ENCODE results near the gene NUP54.
A peak's percentile ranks its signal among the peaks of the same experiment; 100 is the strongest.

The NUP54 gene, protein sequence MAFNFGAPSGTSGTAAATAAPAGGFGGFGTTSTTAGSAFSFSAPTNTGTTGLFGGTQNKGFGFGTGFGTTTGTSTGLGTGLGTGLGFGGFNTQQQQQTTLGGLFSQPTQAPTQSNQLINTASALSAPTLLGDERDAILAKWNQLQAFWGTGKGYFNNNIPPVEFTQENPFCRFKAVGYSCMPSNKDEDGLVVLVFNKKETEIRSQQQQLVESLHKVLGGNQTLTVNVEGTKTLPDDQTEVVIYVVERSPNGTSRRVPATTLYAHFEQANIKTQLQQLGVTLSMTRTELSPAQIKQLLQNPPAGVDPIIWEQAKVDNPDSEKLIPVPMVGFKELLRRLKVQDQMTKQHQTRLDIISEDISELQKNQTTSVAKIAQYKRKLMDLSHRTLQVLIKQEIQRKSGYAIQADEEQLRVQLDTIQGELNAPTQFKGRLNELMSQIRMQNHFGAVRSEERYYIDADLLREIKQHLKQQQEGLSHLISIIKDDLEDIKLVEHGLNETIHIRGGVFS

DNA sequence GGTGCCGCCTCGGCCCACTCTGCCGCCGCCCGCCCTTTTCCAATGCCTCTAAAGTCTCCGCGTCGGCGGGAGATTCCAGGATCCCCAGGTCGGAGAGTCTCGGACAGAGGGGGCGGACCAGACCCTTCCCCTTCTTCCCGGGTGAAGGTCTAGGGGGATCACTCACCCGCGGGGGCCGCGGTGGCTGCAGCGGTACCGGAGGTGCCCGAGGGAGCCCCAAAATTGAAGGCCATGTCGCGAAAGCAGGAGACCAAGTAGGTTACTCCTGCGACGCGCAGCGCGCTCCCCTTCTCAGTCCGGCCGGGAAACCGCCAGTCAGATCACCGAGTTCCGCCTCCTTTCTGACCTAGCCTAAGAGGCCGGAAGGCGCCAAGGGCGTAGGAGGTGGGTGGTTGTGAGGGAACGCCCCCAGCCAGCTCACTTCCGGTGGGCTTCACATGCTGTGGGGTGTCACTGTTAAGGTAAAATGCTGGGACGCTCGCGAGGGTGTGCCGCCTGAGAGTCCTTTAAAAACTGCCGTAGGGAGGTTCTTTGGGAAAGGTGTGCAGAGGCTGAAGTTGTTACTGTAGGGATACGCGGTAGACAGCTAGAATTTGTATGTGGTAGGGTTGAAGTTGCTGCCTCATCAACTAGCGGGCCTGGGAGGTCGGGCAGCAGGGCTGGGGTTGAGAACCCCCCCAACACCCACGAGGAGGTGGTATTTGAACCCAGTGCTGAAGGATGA, at the start of gene NUP54:
Gene NUP54 (minus strand): TSS at position 256 of the 724 bp plus-strand sequence. CDS start 23 bp downstream, at position 233.
- DNase-seq (ENCODE audit: low read depth), result peak; percentile 87

DNA sequence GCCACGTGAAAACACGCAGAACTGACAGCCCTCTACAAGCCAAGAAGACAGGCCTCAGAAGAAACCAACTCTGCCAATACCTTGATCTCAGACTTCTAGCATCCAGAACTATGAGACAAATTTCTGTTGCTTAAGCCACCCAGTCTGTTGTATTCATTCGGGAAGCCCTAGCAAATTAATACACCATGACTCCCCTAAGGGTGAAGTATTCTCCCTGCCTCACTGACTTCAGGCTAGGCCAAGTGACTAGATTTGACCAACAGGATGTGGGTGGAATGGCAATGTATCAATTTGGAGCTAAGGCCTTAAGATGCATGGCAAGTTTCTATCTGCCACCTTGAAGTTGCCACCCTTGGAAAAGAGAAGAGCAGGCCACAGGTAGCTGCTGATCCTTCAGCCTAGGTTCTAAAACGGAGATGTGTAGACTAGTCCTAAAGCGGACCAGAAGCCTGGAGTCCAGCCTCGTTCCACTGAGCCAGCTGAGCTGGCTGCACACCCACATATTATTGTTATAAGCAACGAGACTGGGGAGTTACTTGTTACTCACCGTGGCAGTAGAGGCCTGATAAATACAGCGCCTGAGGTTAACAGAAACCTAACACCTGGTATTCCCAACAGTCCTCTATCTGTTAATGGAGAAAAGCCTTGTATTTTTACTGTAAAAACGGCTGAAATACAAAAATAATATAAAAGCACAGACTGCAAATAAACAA, 49.0 kb upstream of the NUP54 start:
- DNase-seq (ENCODE audit: low read depth), result no peak

DNA sequence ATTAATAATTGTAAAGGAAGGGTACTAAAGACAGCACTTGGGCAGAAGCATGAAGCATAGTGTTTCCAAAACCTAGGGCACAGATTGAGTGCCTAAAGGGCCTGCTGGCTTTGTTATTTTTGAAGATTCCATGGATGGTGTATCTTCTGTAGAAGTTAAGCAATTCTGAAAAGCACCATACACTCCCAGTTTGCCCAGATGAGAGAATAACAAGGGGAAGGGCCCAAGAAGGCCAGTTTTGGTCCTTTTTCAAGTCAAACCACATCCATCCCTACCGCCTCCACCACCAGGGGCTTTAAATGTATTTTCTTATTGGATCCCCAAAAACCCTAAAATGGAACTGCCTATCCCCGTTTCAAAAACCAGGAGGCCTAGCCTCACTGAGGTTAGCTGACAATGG, 48.2 kb upstream of the NUP54 start:
- DNase-seq (ENCODE audit: low read depth), result no peak

DNA sequence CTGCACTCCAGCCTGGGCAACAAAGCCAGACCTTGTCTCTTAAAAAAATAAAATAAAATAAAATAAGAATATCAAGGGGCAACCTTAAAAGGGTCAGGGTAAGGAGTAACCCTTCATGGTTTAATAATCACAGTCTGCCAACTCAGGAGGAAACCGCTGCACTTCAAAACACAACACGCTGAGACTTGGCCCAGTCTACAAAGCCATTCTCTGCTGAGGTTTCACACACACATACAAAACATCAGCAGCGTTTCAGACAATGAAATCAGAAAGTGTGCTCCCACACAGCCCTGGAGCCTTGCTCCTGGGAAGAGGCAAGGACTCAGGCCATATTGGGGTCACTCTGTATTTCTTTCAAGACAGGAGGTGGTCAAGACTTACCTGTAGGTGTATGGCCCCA, 47.1 kb upstream of the NUP54 start:
- no peak for DNase-seq (ENCODE audit: low read depth)

DNA sequence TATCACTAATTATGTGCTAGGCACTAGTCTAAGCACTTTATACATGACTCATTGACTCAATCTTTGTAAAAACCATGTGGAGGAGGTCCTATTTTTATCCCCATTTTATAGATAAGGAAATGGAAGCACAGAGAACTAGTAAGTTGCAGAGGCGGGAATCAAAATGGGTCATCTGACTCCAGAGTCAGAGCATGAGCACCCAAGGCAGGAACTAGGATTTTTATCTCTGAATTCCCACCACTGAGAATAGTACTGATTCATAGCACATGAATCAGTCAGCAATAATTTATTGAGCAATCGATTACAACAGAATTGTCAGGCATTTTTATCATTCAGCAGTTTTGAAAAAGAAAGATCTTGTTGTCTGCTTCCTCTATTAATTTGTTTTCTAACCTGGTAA, 46.1 kb upstream of the NUP54 start:
- no peak for DNase-seq (ENCODE audit: low read depth)

DNA sequence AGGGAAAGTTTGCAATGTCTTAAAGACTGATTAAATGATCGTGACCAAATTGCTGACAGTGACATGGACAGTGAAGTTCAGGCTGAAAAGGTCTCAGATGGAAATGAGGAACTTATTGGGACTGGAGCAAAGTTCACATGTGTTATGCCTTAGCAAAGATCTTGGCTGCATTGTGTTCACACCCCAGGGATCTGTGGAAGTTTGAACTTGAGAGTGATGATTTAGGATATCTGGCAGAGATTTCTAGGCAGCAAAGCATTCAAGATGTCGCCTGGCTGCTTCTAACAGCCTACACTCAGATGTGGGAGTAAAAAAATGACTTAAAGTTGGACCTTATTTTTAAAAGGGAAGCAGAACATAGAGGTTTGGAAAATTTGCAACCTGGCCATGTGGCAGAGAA, 44.0 kb upstream of the NUP54 start:
- DNase-seq (ENCODE audit: low read depth), result no peak

DNA sequence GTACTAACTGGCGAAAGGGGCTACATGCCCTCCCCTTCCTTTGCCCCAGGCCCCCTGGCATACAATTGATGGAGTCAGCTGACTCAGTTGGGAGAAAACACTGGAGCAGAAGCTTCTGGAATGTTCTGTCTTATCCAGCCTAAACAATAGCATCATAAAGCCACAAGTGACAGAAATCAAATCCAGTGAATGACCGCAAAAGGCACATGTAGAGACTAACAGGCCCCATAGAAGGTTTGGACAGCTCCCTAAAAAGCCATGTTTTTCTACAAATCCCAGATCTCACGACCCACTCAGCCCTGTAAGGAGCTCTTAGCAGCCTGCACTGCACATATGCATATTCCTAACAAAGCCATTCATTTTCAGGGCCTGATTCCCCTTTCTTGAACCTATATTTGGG, 40.4 kb upstream of the NUP54 start:
- no peak for DNase-seq (ENCODE audit: low read depth)

DNA sequence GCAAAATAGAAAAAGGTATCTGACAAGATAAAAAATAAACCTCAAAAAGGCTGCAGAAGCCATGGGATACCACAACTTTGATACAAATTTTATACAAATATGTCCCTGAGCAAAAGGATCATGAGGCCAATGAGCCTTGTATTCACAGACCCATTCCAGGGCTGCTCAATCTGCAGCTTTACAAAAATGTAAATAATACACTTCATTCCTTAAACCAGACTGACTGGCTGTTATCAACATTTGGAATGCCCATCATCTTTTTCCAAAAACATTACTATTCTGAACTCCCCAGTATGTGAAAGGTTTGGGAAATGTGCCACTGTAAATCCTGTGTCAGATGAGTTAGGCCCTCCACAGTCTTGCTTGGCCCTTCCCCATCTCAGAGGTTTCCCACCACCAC, 40.0 kb upstream of the NUP54 start:
- DNase-seq (ENCODE audit: low read depth), result no peak

DNA sequence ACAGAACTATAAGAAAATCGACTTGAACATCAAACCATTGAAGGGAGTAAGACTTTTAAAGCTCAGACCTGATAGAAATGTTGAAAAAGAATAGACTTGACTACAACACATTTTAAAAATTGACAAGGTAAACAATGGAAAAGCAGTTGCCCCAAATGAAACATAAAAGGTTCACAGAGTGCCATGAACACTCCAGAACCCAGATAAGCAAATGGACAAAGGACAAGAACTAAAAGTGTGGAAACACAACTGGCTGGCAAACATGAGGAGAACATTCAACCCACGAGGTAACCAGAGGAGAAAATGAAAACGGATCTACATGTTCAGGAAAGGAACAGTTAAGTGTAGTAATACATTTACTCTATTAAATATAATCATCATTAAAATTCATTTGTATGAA, 39.0 kb upstream of the NUP54 start:
- no peak for DNase-seq (ENCODE audit: low read depth)

DNA sequence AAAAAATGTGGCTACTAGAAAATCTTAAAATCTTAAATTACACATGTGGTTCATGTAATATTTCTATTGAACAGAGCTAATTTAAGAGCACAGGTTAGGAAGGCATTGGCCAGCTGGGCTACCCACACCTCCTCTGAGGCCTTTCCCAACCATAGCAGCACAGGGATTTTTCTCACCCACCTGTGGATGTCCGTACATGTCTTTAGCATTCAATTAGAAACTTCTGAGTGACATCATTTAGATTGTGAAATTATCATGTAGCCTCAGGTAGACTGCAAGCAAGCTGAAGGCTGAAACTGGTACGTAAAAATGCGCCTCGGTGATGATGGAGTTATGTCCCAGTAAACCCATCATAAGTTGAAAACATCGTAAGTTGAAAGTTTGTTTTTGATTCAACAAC, 34.3 kb upstream of the NUP54 start:
- no peak for DNase-seq (ENCODE audit: low read depth)

DNA sequence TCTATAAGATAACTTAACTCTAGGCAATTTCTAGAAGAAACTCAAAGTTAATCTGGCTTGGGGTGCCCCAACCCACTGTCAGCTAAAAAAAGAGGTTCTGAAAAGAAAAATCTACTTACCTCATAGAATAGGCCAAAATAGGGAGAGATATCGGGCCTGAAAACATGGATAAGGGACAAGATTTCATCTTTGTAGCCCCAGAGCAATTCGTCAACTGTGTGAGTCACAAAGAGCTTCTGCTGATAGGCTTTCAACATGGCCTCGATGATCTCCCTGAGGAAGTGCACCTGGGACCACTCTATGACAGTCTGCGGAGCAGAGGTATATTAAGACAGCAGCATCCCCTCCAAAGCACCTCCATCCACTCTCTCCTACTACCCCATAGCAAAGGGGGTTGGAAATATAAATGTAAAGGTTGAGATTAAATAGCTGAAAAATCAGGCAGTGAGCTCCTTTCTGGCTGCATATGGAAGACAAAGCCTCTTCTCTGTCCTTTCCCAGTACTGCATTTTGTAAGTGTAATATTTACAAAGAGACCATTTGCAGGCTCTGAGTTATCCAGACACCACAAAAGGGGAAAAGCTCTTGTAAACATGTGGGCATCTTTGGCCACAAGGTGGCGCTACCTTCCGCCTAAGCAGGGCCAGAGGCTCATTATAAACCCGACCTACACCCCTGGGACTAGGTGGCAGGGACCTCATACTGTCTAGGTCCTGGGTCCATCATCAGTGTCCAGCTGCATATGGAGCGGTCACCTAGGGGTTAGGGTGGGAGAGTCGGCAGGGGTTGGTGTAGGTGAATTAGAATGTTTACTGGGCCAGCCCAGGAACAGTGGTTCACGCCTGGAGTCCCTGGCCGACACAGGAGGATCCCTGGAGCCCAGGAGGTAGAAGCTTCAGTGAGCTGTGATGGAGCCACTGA, 31.5 kb upstream of the NUP54 start:
- DNase-seq (ENCODE audit: low read depth), result peak; percentile 44

DNA sequence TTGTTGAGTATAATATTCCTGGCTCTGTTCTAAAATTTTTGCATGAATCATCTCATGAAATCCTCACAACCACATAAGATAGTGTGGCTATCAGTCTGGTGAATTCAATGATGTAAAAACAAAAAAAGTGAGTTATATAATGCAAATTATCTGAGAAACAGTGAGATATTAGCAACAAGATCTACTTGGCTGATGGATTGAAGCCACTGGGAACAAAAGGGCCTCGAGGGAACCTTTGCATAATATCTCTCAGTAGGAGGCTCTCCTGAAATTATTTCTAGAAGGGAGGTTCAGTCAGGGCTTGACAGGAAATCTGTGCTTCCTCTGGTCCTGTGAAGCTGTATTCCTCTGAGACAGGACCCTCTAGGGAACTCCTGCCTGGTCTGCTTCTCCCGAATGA, 30.1 kb upstream of the NUP54 start:
- no peak for DNase-seq (ENCODE audit: low read depth)

DNA sequence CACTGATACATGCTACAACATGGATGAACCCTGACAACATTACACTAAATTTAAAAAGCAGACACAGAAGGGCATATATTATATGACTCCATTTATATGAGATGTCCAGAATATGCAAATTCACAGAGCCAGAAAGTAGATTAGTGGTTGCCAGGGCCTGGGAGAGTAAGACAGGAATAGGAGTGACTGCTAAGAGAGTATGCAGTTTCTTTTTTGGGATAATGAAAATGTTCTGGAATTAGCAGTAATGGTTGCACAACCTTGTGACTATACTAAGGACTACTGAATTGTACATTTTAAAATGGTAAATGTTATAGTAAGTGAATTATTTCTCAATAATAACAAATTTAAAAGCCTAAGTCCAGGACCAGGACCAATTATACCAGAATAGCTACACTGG, 29.5 kb upstream of the NUP54 start:
- no peak for DNase-seq (ENCODE audit: low read depth)

DNA sequence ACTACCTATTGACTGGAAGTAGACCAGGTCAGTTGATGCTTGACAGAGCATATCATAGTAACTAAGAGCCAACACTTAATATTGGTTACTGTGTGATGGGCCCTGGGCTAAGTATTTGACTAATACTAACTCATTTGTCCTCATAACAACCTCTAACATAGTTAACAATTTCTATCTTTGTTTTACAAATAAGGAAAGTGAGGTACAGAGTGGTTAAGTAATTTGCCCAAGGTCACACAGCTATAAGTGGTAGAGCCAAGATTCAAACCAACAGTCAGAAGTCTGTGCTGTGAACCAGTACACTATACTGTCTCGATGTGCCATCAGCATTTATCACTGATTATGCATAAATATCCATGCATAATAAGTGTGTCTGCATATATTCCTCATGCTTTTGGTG, 27.1 kb upstream of the NUP54 start:
- DNase-seq (ENCODE audit: low read depth), result no peak

DNA sequence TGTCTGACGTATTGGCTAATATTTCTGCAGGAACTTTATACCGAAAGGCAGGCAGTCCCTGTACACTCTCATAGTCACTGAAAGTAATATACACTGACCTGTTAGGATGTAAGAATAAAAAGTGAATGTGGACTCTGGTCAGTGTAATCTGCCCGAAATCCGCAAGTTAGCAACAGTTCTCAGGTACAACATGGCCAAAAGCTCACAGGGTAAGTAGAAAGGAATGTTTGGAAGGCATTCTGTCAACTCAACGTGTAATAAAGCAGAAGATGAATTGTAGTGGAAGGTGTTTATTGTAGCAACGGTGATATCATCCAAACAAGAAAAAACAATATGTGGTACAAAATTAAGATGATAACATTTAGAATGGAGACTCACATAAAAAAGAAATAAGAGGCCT, 26.0 kb upstream of the NUP54 start:
- DNase-seq (ENCODE audit: low read depth), result no peak

DNA sequence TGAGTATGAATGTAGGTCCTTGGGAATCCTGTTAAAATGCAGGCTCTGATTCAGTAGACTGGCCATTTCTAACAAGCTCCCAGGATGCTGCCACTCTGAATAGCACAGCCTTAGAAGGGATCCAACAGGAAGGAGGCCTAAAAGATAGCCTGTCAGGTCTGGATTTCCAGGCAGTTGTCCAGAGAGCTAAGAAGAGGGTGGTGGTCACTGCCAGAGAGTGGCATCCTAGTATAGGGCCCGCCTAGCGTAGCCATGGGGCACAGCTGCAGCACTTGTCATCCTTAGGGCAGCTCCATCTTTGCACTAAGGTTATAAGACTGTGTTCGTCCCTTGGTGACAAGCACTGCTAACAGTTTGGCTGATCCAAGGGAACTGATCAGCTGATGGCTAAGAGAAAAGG, 20.5 kb upstream of the NUP54 start:
- no peak for DNase-seq (ENCODE audit: low read depth)

DNA sequence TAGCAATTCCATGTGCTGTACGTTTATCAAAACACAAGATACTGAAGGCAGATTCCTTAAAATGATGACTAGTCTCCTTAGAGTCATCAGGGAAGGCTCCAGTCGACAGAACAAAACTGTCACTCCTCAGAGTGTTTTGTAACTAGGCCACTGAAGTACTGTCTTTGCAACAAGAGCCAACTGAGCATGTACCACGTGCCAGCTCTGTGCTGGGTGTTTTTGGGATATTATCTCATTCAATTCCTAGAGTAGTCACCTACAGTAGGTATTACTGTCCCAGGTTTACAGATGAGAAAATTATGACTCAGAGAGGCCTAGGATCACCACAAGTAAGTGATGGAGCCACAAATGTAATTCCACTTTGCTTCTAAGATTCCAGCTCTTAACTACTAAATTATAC, 18.3 kb upstream of the NUP54 start:
- no peak for DNase-seq (ENCODE audit: low read depth)

DNA sequence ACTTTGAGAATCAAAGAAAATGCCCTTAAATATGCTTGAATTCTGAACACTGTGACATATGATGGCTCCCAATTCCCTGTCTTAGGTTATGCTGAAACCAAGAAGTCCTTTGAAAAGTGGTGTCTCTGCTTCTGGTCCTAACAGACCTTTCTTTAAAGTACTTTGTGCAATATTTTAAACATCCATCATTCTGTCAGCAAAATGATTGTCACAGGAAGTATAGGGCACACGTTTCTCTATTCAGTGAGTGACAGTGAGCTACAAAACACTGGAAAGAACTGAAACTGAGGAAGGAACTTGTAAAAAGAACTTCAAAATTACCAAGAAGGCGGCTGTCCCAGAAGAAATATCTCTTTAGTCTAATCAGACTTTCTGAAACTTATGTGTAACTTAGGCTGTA, 12.2 kb upstream of the NUP54 start:
- DNase-seq (ENCODE audit: low read depth), result no peak

DNA sequence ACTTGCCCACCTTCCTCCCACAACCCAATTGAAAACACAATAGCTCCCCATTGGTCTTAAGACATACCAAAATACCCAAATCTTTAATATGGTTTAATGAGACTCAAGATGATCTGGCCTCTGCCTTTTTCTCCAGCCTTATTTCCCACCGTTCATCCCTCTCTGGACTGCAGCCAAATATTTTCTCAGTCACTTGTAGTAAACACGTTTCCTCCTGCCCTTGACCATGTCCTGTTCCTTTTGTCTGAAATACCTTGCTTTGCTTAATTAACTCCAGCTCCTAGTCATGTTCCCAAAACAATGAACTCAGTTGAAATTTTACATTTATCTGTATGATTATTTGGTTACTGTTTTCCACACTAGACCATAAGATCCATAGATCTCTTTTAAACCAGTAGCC, 8.4 kb upstream of the NUP54 start:
- DNase-seq (ENCODE audit: low read depth), result no peak

DNA sequence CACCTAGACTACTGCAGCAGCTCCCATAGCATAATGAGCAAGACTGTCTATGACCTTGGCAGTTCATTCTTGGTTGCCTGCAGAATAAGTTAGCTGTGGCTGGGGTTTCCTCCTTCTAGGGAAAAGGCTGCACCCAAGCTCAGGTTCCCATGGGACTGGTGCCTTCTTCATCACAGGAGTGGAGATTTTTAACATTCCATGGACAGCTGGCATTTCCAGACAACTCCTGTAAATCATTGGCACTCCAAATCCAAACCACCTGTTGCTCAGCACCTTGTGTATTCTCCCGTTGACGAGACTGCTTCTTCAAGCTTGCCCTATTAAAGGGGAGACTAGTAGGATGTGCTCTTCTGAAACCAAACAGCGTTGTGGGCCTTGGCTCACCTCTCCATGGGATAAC, 7.8 kb upstream of the NUP54 start:
- DNase-seq (ENCODE audit: low read depth), result no peak

DNA sequence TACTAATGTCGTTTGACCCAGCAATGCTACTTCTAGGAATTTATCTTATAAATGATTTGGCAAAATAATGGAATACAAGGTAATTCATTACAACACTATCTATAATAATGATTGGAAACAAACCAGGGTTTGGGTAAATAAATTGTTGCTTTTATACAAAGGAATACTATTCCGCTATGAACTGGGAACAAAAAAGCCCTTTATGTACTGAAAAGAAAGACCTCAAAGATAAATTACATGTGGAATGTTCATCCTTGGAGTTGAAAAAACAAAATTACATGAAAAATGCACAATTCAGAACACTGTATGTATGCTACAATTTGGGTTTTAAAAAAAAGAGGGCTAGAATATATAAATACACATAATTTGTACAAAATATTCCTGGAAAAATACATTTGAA, 5.2 kb upstream of the NUP54 start:
- DNase-seq (ENCODE audit: low read depth), result no peak

Measured in T-helper 22 cell (primary cell).